Prostate gland (tissue), 2 donors: ENCODE results near the gene CTNNA1.

Source experiments
- CTCF ChIP-seq, 4 experiments: fragments of 200-600 bp in 2 of 4; fragments of 450-650 bp in 2 of 4; sonication (generic) in 2 of 4; IDR thresholded peaks; 1 replicate in 3 of 4; 2 replicates in 1 of 4; pipeline ENCODE4 v1.5.1; 2016 to 2019; ENCODE audit warnings: antibody characterized with exemption in 4 of 4, mild to moderate bottlenecking in 2 of 4, moderate library complexity in 2 of 4
- POLR2A ChIP-seq: fragments of 450-650 bp; IDR thresholded peaks from one replicate; pipeline ENCODE4 v1.6.1; 2016; ENCODE audit warnings: antibody characterized with exemption, mild to moderate bottlenecking
- POLR2AphosphoS5 ChIP-seq: sonication (generic); formaldehyde crosslinking; IDR thresholded peaks from one replicate; pipeline ENCODE4 v1.6.1; 2017; ENCODE audit warnings: antibody characterized with exemption

GRCh38 chr5:138949988-138950387 is 196.8 kb downstream of the CTNNA1 start:
- no peak for TF ChIP-seq CTCF (IDR thresholded peaks at IDR 0.05)
- TF ChIP-seq POLR2AphosphoS5 = no peak
- TF ChIP-seq POLR2A = no peak
